Hepatocyte (in vitro differentiated cells): ENCODE data around the gene NPVF.

Experiments used
- CTCF ChIP-seq: fragments of 200-600 bp; sonication (generic); IDR thresholded peaks from 2 replicates; pipeline ENCODE4 v1.5.1; 2016; ENCODE audit warnings: antibody characterized with exemption, mild to moderate bottlenecking; ENCODE audit not compliant: poor library complexity
- EZH2 ChIP-seq: fragments of 200-600 bp; sonication (generic); IDR thresholded peaks from 2 replicates; pipeline ENCODE4 v1.6.1; 2016; ENCODE audit warnings: antibody characterized with exemption, mild to moderate bottlenecking, borderline replicate concordance

GRCh38 chr7:25240340-25240739 is 12.1 kb upstream of the NPVF start:
- no peak for TF ChIP-seq CTCF
- no peak for TF ChIP-seq EZH2
